HG03432 (cell line): ENCODE results near the gene KPNA2.
"Not testable (repeated sequence)": the region's sequence is repeated elsewhere in the genome, so short reads cannot be mapped to it uniquely, and the experiment has no call there.

Experiments
- ATAC-seq: cut with Tn5 transposase; IDR thresholded peaks from one replicate; pipeline ENCODE4 v1.9.1; 2021; ENCODE audit warnings: mild to moderate bottlenecking, moderate library complexity; ENCODE audit not compliant: unreplicated experiment

Gene KPNA2

GRCh38 chr17:68035523-68036303 lies at the start of gene KPNA2:
Gene KPNA2 (plus strand): TSS chr17:68035735. CDS start chr17:68037133, 1,398 bp downstream.
- peak; percentile 93 for ATAC-seq

GRCh38 chr17:67990909-67991308 lies 44.6 kb upstream of the KPNA2 start:
- ATAC-seq: no peak

- no peak for ATAC-seq
Observed at GRCh38 chr17:67992548-67993152, 42.9 kb upstream of the KPNA2 start.

GRCh38 chr17:67993153-67993997 lies 42.2 kb upstream of the KPNA2 start:
- peak; percentile 84 for ATAC-seq

GRCh38 chr17:67993998-67994361 lies 41.6 kb upstream of the KPNA2 start:
- no peak for ATAC-seq

- ATAC-seq: no peak
Observed at GRCh38 chr17:67994817-67995569, 40.5 kb upstream of the KPNA2 start.

- ATAC-seq: no peak
Observed at GRCh38 chr17:67995570-67996263, 39.8 kb upstream of the KPNA2 start.

- not testable (repeated sequence) for ATAC-seq
Observed at GRCh38 chr17:67996301-67997171, 39.0 kb upstream of the KPNA2 start, which contains the start of gene C17orf58. Gene C17orf58 (minus strand): TSS chr17:67996469. CDS start chr17:67996198, 271 bp downstream.

- ATAC-seq: no peak
Observed at GRCh38 chr17:67998466-67998865, 37.1 kb upstream of the KPNA2 start.

GRCh38 chr17:67999291-67999911 lies 36.1 kb upstream of the KPNA2 start:
- no peak for ATAC-seq

GRCh38 chr17:68004201-68004600 lies 31.3 kb upstream of the KPNA2 start:
- ATAC-seq: no peak

GRCh38 chr17:68006797-68007196 lies 28.7 kb upstream of the KPNA2 start:
- ATAC-seq: no peak

- ATAC-seq: peak; percentile 59
Observed at GRCh38 chr17:68011199-68011665, 24.3 kb upstream of the KPNA2 start.

GRCh38 chr17:68013385-68013784 lies 22.1 kb upstream of the KPNA2 start:
- ATAC-seq: no peak

- ATAC-seq: no peak
Observed at GRCh38 chr17:68015081-68015723, 20.3 kb upstream of the KPNA2 start.

- no peak for ATAC-seq
Observed at GRCh38 chr17:68016838-68017237, 18.7 kb upstream of the KPNA2 start.

GRCh38 chr17:68018493-68018892 lies 17.0 kb upstream of the KPNA2 start:
- not testable (repeated sequence) for ATAC-seq

- no peak for ATAC-seq
Observed at GRCh38 chr17:68019336-68019674, 16.2 kb upstream of the KPNA2 start.
